PC-9 (cell line): Measurements from ENCODE around the gene SCAMP2.

Source experiments
- EZH2 ChIP-seq: fragments of 200-600 bp; sonication (generic); IDR thresholded peaks from 2 replicates; pipeline ENCODE4 v1.8.0; 2017; ENCODE audit warnings: antibody characterized with exemption, low read depth
- TF ChIP-seq, protein P1 (sequence below): fragments of 200-600 bp; sonication (generic); conservative IDR thresholded peaks from 2 replicates; pipeline ENCODE4 v1.6.1; 2017; ENCODE audit warnings: mixed run types, antibody characterized with exemption, mild to moderate bottlenecking, moderate library complexity

DNA sequence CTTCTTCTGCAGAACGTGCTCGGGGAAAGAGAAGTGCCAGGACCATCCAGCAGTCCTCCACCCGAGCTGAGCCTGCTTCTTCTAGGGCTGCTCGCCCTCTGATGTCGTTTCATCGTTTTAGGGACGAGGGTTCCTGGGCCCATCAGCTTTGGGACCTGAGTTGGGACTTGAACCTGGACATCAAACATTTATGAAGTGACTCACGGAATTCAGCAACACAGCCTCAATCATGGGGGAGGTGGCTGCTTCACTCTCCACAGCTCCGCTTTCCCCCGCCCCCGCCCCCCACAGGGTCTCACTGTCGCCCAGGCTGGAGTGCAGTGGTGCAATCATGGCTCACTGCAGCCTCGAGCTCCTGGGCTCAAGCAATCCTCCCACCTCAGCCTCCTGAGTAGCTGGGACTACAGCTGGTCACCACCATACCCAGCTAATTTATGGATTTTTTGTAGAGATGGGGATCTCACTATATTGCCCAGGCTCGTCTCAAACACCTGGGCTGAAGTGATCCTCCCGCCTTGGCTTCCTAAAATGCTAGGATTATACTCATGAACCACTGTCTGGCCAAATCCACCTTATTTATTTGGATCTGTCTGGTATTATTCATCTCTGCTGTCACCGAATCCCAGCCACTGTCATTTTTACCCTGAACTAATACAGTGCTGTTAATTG, 725 bp upstream of the SCAMP2 start:
- TF ChIP-seq, protein P1, sequence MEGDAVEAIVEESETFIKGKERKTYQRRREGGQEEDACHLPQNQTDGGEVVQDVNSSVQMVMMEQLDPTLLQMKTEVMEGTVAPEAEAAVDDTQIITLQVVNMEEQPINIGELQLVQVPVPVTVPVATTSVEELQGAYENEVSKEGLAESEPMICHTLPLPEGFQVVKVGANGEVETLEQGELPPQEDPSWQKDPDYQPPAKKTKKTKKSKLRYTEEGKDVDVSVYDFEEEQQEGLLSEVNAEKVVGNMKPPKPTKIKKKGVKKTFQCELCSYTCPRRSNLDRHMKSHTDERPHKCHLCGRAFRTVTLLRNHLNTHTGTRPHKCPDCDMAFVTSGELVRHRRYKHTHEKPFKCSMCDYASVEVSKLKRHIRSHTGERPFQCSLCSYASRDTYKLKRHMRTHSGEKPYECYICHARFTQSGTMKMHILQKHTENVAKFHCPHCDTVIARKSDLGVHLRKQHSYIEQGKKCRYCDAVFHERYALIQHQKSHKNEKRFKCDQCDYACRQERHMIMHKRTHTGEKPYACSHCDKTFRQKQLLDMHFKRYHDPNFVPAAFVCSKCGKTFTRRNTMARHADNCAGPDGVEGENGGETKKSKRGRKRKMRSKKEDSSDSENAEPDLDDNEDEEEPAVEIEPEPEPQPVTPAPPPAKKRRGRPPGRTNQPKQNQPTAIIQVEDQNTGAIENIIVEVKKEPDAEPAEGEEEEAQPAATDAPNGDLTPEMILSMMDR: no peak
- TF ChIP-seq EZH2: no peak
